Hematopoietic multipotent progenitor cell treated with erythropoietin and hydrocortisone succinate and interleukin-3 and kit ligand, for 8 days (in vitro differentiated cells): ENCODE measurements around the gene LRMDA.

Source experiments
- DNase-seq: peaks from one replicate; pipeline ENCODE4 v3.0.0-alpha.2; 2015

Gene LRMDA

DNA sequence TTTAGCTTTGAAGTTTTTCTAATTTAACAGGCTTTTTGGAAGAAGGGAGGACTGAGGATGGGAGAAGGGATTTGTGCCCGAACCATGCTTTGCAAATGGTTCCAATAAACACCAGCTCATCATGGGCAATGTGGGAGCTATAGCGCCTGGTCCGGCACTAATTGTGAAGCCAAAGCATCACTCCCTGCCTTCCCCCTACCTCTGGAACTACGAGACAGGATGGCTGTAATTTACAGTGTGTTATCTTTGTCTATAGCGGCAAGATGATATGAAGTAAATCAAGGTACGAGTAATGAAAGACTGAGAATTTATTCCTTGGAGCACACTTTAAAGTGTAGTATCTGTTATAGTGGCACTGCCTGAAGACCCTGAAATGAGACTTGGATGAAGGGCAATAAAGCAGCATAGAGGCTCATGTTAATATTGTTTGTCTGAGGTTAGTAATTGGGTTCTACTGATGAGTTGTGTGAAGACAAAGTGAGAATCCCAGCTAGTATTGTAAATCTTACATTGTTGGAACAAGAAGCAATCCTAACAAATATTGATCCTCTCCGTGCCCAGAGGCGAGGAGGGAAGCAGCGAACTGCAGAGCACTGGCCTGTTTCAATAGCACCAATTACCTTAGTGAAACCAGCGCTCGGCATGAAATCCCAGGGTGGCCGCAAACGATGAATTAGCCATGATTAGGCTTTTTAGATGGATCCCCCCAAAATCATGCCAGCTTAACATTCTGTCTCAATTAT is 507.1 kb downstream of the LRMDA start:
- no peak for DNase-seq

DNA sequence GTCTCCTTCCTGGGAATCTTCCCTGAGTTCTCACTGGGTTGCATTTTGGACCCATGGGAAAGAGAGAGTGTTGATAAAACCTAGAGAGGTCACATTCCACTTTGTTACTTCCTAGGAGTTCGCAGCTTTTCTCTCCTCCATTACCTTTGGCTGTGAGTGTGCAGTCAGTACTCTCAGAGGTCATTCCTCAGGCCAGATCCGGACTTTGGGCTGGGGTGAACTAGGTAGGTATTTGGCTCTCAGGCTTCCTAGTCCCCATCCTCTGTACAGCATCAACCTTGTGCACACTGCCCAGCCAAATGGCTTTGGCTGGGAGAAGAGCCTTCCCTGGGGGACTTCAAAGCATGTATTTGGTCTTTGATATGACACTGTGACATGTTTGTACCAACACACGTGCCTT is 508.1 kb downstream of the LRMDA start:
- no peak for DNase-seq

DNA sequence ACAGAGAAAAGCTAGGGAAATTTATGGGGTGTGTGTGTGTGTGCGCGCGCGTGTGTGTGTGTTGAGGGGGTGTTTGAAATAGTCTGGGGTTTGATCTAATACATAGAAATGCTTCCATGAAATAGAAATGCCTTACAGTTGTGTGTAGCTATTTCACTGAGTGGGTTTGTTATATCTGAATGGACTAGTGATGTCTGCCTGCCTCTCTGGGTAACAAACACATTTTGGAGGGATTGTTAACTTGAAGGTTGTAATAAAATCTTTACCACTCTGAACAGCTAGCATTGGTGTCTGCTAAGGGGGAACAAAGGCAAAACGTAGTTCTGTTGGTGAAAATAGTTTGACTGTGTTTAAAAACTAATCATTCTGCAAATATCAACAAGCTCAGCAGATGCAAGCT is 509.3 kb downstream of the LRMDA start:
- DNase-seq, result no peak

DNA sequence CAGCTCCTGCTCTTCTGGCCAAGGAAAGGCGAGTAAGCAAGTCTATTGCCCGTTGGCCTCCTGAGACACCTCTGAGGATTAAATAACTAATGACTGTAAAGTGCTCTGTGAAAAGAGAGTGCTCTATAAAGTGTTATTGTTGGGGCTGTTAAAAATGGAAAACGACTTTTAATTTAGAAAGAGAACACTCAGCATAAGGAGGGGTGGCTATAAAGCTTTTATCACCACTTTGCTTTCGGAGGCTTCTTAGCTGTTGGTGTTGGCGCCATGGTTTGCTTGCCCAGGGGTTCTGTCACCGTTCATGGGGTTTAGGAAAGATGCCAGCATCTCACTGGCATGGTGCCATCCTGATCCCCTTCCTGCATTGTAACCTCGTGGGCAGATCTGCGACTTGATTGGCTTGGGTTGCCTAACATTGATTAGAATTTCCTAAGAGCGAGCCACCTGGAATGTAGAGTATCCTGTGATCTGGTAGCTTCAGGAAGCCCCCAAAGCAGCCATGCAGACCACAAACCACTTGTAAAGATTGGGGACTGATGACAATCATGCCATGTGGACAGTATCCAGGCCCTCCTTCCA is 509.9 kb downstream of the LRMDA start:
- no peak for DNase-seq

DNA sequence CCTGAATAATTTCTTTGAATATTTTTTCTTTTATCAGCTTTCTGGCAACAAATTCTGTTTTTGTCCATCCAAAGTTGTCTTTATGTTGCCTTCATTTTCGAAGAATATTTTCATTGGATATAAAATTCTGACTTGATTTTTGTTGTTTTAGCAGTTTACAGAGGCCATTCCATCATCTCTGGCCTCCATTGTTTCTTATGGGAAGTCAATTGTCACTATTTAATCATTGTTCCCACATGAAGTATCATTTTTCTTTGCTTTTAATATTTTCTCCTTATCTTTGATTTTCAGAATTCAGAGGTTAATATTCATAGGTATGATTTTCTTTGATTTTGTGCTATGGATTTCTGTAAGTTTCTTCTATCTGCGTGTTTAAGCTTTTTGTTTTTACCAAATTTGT is 512.6 kb downstream of the LRMDA start:
- DNase-seq, result no peak

DNA sequence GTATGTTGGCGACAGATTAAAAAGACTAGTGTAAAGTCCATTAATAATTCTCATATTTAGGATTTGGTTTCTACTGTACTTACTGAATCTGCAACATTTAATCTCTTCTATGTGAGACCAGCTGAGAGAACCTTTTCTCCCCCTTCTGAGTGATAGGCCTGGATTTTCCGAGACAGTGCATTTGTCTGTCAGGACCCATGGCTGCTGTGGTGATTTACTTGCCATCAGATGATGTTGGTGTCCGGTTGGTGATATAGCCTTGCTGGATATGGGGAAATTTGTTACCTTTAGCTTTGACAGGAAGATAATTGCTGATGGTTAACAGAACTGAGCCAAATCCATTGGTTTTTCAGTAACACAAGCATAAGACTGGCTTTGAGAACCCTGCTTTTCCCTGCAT is 517.2 kb downstream of the LRMDA start:
- DNase-seq, result no peak

DNA sequence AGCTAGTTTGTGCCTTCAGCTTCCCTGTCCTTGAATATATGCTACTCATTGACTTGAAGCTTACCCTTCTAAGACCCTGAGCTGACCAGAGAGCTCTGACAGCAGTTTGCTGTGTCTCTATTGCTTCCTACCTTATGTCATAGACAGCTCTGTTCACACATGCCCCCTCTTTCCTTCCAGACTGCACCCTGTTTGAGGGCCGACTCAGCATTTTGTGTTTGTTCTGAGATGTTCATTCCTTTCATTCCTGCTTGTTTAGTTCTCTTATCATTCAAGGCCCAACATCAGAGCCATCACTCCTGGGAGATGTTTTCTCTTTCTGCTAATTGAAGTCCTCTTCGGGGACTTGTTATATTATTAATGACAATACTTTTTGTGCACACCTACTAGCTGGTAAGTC is 518.9 kb downstream of the LRMDA start:
- DNase-seq, result no peak

DNA sequence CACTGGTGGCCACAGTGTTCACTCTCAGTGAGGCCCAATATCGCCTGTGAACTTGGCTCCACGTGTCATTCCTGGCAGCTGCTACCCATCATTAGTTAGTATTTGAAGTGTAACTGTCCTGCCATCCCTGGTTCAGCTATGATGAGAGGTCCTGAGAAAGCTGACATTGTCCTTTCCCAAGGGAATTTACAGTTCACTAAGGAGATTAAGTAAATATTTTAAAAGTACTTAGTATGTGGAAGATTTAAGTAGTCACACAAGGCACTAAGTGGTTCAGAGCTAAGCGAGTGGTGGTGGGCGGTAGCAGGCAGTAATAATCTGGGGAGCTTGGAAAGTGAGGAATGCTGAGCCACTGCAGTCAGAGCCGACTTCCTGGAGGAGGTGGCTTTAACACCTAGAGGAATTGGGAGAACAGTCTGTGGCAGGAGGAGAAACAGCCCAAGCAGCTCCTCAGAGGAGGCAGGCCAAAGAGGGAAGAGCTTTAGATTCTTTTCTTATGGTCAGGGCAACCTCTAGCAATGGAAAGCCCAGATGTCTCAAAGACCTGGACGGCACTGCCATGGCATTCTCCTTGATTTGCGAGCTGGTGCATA is 519.7 kb downstream of the LRMDA start:
- DNase-seq, result no peak

DNA sequence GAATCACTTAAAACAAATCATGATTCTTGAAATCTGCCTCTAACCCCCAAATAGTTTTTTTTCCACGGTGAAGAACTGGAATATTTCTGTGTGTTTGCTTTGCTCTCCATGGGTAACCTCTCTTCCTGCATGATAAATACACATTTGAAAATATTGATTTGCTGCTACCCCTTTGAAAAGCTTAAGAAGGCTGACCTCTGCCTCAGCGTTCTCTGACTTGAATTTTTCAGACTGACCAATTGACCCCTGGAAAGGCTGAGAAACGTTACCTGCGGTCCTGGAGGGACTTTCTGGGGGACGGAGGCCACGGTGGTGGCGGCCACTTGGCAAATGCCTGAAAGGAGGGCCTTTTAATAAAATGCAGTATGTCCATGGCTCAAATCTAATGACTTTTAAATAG is 520.2 kb downstream of the LRMDA start:
- DNase-seq, result no peak

DNA sequence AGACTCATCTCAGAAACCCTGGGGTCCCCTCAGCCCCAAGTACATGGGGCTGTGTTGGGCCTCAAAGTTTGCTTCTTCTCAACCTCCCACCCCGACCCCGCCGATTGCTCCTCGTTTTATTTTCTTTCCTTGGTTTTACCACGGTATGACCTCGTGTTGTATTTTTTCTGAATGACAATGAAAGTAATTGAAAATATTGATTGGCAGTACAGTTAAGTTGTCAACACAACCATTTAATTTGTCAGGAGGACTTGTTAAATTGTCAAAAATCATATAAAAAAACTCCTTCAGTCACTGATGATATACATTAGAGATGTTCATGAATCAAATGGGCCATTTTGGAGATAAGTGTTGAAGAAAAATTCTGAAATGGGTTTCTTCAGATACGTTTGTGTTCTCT is 520.7 kb downstream of the LRMDA start:
- DNase-seq, result no peak

DNA sequence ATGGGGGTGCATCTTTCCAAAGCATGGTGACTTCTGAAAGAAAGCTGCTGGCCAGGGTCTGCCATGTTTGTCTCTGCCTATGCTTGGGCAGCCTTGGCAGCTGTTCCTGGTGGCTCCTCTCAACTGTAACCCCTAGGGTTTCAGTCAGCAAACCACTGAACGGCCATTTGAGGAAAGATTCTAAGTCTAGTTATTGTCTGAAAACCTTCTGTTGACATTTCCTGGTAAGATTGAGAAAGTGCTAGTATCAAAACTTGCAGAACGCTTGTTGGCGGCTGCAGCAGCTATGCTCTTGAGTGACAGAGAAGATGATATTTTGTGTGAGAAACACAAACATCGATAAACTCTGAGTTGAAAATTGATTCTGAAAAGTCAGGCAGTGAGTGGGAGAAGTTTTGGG is 523.1 kb downstream of the LRMDA start:
- DNase-seq, result peak; percentile 8

DNA sequence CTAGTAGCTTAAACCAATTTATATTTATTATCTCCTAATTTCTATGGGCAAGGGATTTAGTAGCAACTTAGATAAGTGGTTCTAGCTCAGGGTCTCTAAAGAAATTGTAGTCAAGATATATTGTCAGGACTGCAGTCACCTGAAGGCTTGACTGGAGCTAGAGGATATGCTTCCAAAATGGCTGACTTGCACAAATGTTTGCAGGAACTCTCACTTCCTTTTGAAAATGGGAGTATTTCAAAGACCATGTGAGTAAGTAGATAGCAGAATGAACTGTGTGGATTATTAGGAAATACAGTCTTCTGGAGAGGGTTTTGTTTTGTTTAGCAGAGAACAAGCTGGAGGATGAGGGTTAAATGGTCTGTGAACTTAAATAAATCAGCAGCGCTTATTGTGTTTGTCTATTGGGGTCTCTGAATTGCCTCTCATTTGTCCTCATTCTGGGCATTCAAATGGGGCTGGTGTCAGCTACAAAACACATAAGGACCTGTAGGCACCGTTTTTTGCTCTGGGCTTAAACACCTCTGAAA is 524.6 kb downstream of the LRMDA start:
- no peak for DNase-seq

DNA sequence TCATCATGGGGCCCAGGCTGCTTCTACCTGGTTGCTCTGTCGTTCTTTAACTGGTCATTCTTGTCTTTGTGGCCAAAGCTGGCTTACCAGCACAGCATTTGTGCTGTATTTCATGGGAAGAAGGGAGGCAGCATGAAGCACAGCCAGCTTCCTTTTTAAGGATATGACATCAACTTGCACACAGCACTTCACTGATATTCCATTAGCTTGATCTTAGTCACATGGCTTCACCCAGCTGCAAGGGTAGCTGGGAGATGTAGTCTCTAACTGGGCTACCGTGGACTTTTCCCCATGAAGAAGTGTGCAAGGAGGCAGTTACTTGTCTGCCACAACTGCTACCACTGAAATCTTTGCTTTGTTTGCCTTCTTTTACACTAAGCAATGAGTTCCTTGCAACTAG is 525.2 kb downstream of the LRMDA start:
- DNase-seq, result no peak

DNA sequence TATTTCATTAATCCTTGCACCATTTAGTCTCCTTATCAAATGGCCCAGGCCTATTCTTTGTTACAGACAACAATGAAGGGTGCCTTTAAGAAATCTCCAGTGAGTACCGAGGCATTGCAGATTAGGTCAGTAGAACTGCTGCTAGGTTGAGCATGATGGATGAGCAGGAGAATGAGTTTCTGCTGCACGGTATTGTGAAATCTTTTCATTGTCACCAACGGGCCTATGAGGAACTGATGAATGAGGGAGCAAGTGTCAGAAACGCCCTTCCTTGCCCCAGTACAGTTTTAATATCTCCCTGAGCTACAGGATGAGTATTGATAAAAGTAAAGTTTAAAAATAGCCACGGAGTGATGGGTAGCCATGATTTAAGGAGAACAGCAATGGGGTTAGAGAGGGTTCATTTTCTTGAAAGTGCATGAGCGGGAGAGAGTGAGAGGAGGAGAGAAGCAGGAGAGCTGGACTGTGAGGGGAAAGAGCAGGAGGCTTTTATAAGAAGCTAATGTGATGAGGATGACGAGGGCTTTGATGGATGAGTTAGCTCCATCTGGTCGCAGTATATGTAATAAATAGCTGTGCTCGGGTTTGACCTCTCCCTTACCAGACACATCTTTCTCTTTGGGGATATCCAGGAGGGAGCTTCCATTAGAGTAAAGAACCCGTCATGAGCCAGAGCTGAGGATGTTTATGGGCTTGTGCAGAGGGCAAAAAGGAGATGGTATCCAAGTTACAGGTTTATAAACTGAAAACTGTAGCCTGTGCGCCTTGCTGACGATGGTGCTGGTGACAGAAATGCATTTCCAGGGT is 526.1 kb downstream of the LRMDA start:
- no peak for DNase-seq

DNA sequence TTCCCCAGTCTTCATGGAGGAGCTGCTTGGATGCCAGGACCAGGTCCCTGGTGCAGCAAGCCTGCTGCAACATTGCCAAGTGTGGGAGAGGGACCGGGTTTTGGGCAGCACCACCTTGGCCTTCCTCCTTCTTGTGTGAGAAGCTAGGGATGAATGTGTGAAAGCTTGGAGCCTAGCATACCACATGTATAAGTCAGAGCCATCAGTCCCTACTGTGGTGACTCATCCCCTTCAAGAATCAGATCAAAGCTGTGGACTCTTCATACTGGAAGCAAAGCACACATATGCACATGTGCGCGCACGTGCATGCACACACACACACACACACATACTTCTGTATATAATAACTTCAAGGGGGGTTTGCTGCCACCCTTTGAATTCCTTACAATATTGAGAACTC is 527.8 kb downstream of the LRMDA start:
- DNase-seq, result no peak

DNA sequence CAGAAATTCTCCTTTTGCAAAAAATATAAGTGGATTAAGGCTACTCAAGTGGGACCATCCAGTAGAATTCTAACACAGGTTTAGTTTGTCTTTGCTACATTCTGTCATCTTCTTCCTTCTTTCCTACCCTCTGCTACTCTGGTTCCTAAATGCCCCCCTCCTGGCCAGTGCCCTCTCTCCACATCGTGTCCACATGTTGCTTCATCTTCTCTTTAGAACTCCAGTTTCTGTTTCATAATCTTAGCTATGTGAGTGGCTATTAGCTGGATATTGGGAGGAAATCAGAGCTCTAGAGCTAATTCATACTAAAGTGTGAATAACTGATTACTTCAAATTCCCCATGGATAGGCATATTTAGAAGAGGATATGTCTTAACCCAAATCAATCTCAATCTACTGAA is 528.5 kb downstream of the LRMDA start:
- no peak for DNase-seq

DNA sequence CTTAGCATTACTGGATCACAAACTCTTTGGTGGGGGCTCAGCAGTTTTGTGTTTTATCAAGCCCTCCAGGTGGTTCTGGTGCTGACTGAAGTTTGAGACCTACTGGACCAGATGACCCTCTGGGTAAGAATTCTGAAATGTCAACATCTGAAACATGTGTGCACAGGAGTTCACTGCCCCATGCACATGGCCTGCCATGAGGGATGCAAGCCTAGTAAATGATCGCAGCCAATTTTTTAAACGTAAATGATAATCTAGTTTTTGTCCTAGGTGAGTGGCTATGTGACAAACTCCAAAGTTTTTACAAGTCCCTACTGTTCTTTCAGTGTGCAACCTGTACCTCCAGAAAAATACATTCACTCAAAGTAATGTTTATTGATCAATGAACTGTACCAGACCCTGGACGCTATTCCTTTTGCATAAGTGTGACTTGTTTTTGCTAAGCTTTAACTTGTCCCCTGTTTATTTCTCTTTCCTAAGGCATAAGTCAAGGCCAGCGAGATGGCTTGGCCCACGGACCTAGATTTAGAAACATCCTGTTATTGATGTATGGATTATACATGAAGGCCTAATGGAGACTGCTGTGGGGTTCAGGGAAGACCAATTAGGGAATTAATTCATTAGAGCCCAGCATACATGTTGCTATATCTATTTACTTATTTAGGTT is 531.1 kb downstream of the LRMDA start:
- DNase-seq, result no peak

DNA sequence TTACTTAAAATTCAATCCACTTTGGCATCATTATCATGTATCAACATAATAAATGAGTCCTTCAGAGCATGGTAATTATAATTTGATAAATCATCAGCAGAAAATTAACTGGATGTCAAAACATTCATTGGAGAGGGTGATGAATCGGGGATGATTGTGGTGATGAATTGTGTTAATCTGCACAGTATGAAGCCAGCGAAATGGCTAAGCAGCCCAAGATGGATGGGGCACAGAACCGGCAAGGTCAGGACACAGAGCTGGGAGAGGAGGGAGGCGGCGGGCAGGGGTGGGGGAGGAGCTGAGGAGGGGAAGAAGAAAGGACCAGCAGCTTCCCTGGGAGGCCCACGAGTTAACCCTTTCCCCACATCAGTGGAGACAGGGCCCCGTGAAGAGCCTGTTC is 536.1 kb downstream of the LRMDA start:
- DNase-seq, result no peak

DNA sequence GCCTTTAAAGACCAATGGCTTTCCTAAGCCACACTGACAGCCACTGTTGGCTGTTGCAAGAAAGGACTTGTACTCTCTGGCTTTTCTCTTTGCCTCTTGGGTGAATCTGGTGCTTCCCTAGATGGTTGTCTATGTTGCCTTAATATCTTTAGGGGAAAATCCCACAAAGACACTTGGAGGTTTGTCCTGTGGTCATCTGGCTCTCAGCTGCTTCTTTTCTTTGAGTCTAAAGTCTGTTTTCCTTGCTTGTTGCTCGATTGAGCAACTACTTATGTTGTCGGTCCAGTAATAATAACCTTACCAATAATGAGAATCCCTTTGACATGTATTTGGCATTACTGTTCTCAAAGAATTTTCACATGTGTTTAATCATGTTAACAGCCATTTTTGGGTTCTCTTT is 537.6 kb downstream of the LRMDA start:
- no peak for DNase-seq

DNA sequence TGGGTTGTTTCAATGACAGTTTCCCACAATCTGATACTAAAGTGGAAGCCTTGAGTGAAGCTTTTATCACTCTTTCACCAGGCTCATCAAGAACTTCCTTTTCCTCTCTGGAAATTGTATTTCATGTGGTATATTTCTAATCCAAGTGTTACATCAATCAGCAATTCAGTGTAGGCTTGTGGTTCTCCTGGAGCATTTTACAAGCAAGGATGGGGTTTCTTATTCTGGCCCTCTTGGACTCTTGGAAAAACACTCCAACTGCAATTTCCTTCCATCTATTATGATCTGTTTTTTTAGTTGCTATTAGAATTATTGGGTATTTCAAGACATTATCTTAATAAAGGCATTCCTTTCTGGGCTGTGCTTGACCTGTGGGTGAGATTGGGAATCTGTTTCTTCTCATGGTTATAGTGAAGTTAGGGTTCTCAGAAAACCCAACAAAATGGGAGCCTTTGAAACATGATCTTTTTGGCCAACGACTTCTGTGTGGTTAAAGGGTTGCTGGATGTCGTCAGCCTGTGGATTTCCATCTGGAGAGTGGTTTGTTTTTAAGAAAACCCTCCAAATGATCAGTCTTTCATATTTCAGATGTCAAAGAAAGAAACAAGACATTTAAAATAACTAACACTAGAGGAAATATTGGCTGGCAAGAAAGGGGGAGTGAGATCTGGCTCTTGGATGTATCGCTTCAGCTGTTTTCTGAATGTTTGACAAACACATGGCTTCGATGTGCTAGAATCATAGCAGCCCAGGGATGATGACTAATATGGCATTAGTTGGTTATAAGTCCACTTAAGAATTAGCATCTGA is 540.2 kb downstream of the LRMDA start:
- DNase-seq, result no peak

DNA sequence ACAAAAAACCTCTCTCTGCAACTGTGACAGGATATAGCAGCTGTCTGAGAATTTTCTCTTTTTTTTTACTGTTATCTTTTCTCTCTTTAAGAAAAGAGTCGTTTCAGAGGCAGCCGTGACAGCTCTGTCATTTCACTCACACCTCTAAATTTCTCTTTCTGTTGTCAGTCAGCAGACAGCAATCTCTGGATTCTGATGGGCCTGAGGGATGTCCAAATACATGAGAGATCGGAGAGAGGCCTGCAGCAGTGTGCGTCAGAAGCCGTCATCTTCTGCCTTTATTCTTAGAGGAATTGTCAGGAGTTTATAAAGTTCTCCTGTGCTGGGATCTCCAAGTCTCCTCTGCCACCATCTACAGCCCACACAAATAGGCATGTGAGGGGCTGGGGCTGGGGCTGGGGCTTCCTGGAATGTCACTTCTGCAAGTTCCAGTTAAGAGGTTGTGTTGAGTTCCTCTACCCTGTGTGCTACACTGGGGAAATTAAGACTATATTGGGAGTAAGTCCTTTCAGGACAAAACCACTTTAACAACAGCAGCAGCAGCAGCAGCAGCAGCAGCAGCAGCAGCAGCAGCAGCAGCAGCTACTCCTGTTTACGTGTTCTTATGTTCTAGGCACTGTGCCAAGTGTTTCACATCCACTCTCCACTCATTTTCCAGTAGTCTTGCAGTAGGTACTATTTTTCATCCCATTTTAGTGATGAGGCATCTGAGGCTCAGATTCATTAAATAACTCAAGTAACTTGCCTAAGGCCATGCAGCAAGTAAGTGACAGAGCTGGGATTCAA is 541.3 kb downstream of the LRMDA start:
- DNase-seq, result no peak
